ENCODE data around the gene CRYBB1.

CRYBB1 gene

GRCh38 chr22:26617271-26618199, at the start of gene CRYBB1:
TSS of gene CRYBB1 (minus strand) at chr22:26618027. CDS start at chr22:26616319, 1,708 bp downstream.
- no peak for DNase-seq

- no peak for DNase-seq
These were observed 49.3 kb upstream of the CRYBB1 start for GRCh38 chr22:26667140-26667539.

- no peak for DNase-seq
These were observed 48.0 kb upstream of the CRYBB1 start for GRCh38 chr22:26665813-26666231.

- no peak for DNase-seq
These were observed 45.6 kb upstream of the CRYBB1 start for GRCh38 chr22:26663374-26663923.

- DNase-seq, result no peak
These were observed 44.3 kb upstream of the CRYBB1 start for GRCh38 chr22:26662160-26662559.

GRCh38 chr22:26660961-26661578, 43.2 kb upstream of the CRYBB1 start:
- no peak for DNase-seq

GRCh38 chr22:26660356-26660755, 42.5 kb upstream of the CRYBB1 start:
- DNase-seq, result no peak

GRCh38 chr22:26658671-26659478, 41.0 kb upstream of the CRYBB1 start:
- DNase-seq, result peak; percentile 32 to 64 (median 59)

- no peak for DNase-seq
These were observed 40.3 kb upstream of the CRYBB1 start for GRCh38 chr22:26658161-26658560.

GRCh38 chr22:26656891-26657851, 39.3 kb upstream of the CRYBB1 start, which contains the start of gene MIAT:
TSS of gene MIAT (plus strand) at chr22:26657588.
- peak; percentile 21 to 55 (median 34) for DNase-seq

GRCh38 chr22:26651815-26652214, 34.0 kb upstream of the CRYBB1 start:
- DNase-seq, result no peak

- DNase-seq, result no peak
These were observed 33.0 kb upstream of the CRYBB1 start for GRCh38 chr22:26650722-26651421.

GRCh38 chr22:26648528-26649388, 30.9 kb upstream of the CRYBB1 start:
- no peak for DNase-seq

GRCh38 chr22:26648011-26648497, 30.2 kb upstream of the CRYBB1 start:
- peak in 1 of 4 experiments; percentile 14 for DNase-seq

GRCh38 chr22:26646158-26646557, 28.3 kb upstream of the CRYBB1 start:
- no peak for DNase-seq

GRCh38 chr22:26643418-26644100, 25.7 kb upstream of the CRYBB1 start:
- no peak for DNase-seq

- DNase-seq, result peak; percentile 47 to 56 (median 54)
These were observed 24.9 kb upstream of the CRYBB1 start for GRCh38 chr22:26642465-26643417.

GRCh38 chr22:26636296-26636695, 18.5 kb upstream of the CRYBB1 start:
- no peak for DNase-seq

Measured in activated CD4-positive, CD25-positive, alpha-beta regulatory T cell (primary cell).